Hepatocyte (in vitro differentiated cells): Measurements from ENCODE around the gene WDFY4. TPM values are rescaled to one million over a fixed set of nuclear protein-coding genes. Genes with fewer than 3 reads are reported as not detected.
A peak's percentile ranks its signal among the peaks of the same experiment; 100 is the strongest.

Experiments
- DNase-seq: peaks from one replicate; pipeline ENCODE4 v3.0.0-alpha.2; 2016; ENCODE audit warnings: low spot score
- H2AFZ ChIP-seq: fragments of 200-600 bp; sonication (generic); 2 replicates; pipeline ENCODE4 v1.6.0; 2016; ENCODE audit warnings: antibody characterized with exemption, mild to moderate bottlenecking
- H3K27ac ChIP-seq: fragments of 200-600 bp; sonication (generic); 2 replicates; pipeline ENCODE4 v1.5.1; 2016; ENCODE audit warnings: mild to moderate bottlenecking
- H3K27me3 ChIP-seq: fragments of 200-600 bp; sonication (generic); 2 replicates; pipeline ENCODE4 v1.6.1; 2016
- H3K36me3 ChIP-seq: fragments of 200-600 bp; sonication (generic); replicated peaks from 2 replicates; pipeline ENCODE4 v1.5.1; 2016; ENCODE audit warnings: low read depth; ENCODE audit not compliant: insufficient read depth
- H3K4me1 ChIP-seq: fragments of 200-600 bp; sonication (generic); 2 replicates; pipeline ENCODE4 v1.5.1; 2016; ENCODE audit warnings: mild to moderate bottlenecking, moderate library complexity; ENCODE audit not compliant: insufficient read depth
- H3K4me2 ChIP-seq: fragments of 200-600 bp; sonication (generic); 2 replicates; pipeline ENCODE4 v1.6.0; 2016
- H3K4me3 ChIP-seq: fragments of 200-600 bp; sonication (generic); 2 replicates; pipeline ENCODE4 v1.5.1; 2016; ENCODE audit warnings: mild to moderate bottlenecking
- H3K79me2 ChIP-seq: fragments of 200-600 bp; sonication (generic); 2 replicates; pipeline ENCODE4 v1.6.0; 2017; ENCODE audit warnings: mild to moderate bottlenecking
- H3K9me2 ChIP-seq: fragments of 200-600 bp; sonication (generic); replicated peaks from 2 replicates; pipeline ENCODE4 v1.6.0; 2017; ENCODE audit warnings: mild to moderate bottlenecking; ENCODE audit not compliant: insufficient read depth
- H3K9me3 ChIP-seq: fragments of 200-600 bp; sonication (generic); 2 replicates; pipeline ENCODE4 v1.5.1; 2016; ENCODE audit warnings: low read depth, mild to moderate bottlenecking
- H4K20me1 ChIP-seq: fragments of 200-600 bp; sonication (generic); 2 replicates; pipeline ENCODE4 v1.6.0; 2016; ENCODE audit warnings: mild to moderate bottlenecking; ENCODE audit not compliant: insufficient read depth, poor library complexity, severe bottlenecking
- CTCF ChIP-seq: fragments of 200-600 bp; sonication (generic); IDR thresholded peaks from 2 replicates; pipeline ENCODE4 v1.5.1; 2016; ENCODE audit warnings: antibody characterized with exemption, mild to moderate bottlenecking; ENCODE audit not compliant: poor library complexity
- EZH2 ChIP-seq: fragments of 200-600 bp; sonication (generic); IDR thresholded peaks from 2 replicates; pipeline ENCODE4 v1.6.1; 2016; ENCODE audit warnings: antibody characterized with exemption, mild to moderate bottlenecking, borderline replicate concordance
- EZH2phosphoT487 ChIP-seq: fragments of 200-600 bp; sonication (generic); IDR thresholded peaks from one replicate; pipeline ENCODE4 v1.6.1; 2018; ENCODE audit warnings: antibody characterized with exemption, mild to moderate bottlenecking, low read depth, moderate library complexity; ENCODE audit not compliant: unreplicated experiment, severe bottlenecking
- WGBS: methylation state at CpG from one replicate; pipeline ENCODE4 v1.1.6; 2016; ENCODE audit warnings: low lambda C conversion rate; ENCODE audit errors: missing lambda C conversion rate; 5-methylcytosine and 5-hydroxymethylcytosine counted together
- polyA plus RNA-seq: library from polyadenylated mRNA; unstranded; fragments of >200 nt; fragmentation: Nextera tagmentation; extraction: Ambion mirVana; gene quantifications from 2 replicates; pipeline ENCODE4 v1.2.1, GENCODE V29; 2016
- total RNA-seq: library from RNA; depleted of rRNA; stranded (reverse); fragments of >200 nt; gene quantifications from 2 replicates; pipeline ENCODE4 v1.2.3, GENCODE V29; 2014

Gene WDFY4
- total and polyA plus RNA-seq, 2 experiments from 2014 or later, result 0.43 to 0.91 TPM

GRCh38 chr10:48658975-48659269 lies 25.8 kb upstream of the WDFY4 start:
- no peak for DNase-seq
- 89% methylated on average over 9 of the region's 9 CpGs for WGBS
- Histone ChIP-seq H3K4me2 (no peak overlapping the region), H3K36me3 (no peaks in the 10 kb centered on the region), H3K27me3 (peaks cover 5% of the 10 kb centered on the region), H4K20me1 (no peaks in the 10 kb centered on the region), H3K9me3 (no peaks in the 10 kb centered on the region), H3K4me3 (no peak overlapping the region), H3K4me1 (peaks cover 5% of the 10 kb centered on the region), H3K79me2 (no peaks in the 10 kb centered on the region), H3K9me2 (no peaks in the 10 kb centered on the region), H3K27ac (no peak overlapping the region), H2AFZ (no peak overlapping the region)
- no peak for TF ChIP-seq EZH2phosphoT487
- no peak for TF ChIP-seq CTCF
- TF ChIP-seq EZH2, result no peak

- H3K27ac ChIP-seq, result no peak overlapping the region
- 29% methylated on average over 2 of the region's 2 CpGs for WGBS
These were observed 24.9 kb upstream of the WDFY4 start for GRCh38 chr10:48659790-48660189.

GRCh38 chr10:48661441-48661840 lies 23.2 kb upstream of the WDFY4 start:
- Histone ChIP-seq H3K4me2 (no peak overlapping the region), H3K36me3 (no peaks in the 10 kb centered on the region), H3K79me2 (no peaks in the 10 kb centered on the region), H2AFZ (no peak overlapping the region), H3K4me3 (no peak overlapping the region), H4K20me1 (no peaks in the 10 kb centered on the region), H3K27ac (no peak overlapping the region), H3K9me3 (no peaks in the 10 kb centered on the region), H3K4me1 (peaks cover 4% of the 10 kb centered on the region), H3K27me3 (no peaks in the 10 kb centered on the region), H3K9me2 (no peaks in the 10 kb centered on the region)
- no peak for TF ChIP-seq EZH2
- TF ChIP-seq CTCF, result no peak
- TF ChIP-seq EZH2phosphoT487, result no peak
- no peak for DNase-seq

More at GRCh38 chr10:48659790-48660189, 24.9 kb upstream of the WDFY4 start:
- no peak for TF ChIP-seq EZH2
- no peak for TF ChIP-seq EZH2phosphoT487
- peak; percentile 58 for TF ChIP-seq CTCF
- H2AFZ ChIP-seq, result no peak overlapping the region
- no peak overlapping the region for H3K4me3 ChIP-seq
- DNase-seq, result no peak
- no peaks in the 10 kb centered on the region for H3K36me3 ChIP-seq
- no peaks in the 10 kb centered on the region for H3K9me3 ChIP-seq
- no peaks in the 10 kb centered on the region for H3K9me2 ChIP-seq
- no peak overlapping the region for H3K4me2 ChIP-seq
- H3K79me2 ChIP-seq, result no peaks in the 10 kb centered on the region
- H3K4me1 ChIP-seq, result peaks cover 5% of the 10 kb centered on the region
- H3K27me3 ChIP-seq, result no peaks in the 10 kb centered on the region
- H4K20me1 ChIP-seq, result no peaks in the 10 kb centered on the region

- Histone ChIP-seq H3K27me3 (no peaks in the 10 kb centered on the region), H3K4me3 (no peak overlapping the region), H4K20me1 (no peaks in the 10 kb centered on the region), H3K9me2 (no peaks in the 10 kb centered on the region), H3K9me3 (no peaks in the 10 kb centered on the region), H3K4me2 (no peak overlapping the region), H3K36me3 (no peaks in the 10 kb centered on the region), H3K79me2 (no peaks in the 10 kb centered on the region), H2AFZ (no peak overlapping the region), H3K4me1 (no peaks in the 10 kb centered on the region), H3K27ac (no peak overlapping the region)
- DNase-seq, result no peak
- 94% methylated on average over 8 of the region's 8 CpGs for WGBS
- no peak for TF ChIP-seq CTCF
- TF ChIP-seq EZH2phosphoT487, result no peak
- no peak for TF ChIP-seq EZH2
These were observed 16.6 kb upstream of the WDFY4 start for GRCh38 chr10:48667960-48668590.
